Measurements from ENCODE around the gene WDR49.

Gene WDR49

DNA sequence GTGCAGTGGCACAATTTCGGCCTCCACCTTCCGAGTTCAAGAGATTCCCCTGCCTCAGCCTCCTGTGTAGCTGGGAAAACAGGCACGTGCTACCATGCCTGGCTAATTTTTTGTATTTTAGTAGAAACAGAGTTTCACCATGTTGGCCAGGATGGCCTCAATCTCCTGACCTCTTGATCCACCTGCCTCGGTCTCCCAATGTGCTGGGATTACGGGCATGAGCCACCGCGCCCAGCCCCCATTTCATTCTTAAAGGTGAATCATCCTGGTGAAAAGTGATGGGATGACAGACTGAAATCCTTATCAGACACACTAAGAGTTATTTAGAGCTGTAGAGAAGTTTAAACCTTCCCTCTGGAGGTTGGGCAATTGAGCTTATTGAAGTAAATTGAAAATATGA lies 155.8 kb downstream of the WDR49 start:
- Histone ChIP-seq H3K36me3 (ENCODE audit: control insufficient read depth, insufficient read depth, low read length) (no peaks in the 10 kb centered on the region), H3K27ac (ENCODE audit: low read length) (no peak overlapping the region), H3K27me3 (ENCODE audit: control insufficient read depth, insufficient read depth, low read length) (no peaks in the 10 kb centered on the region), H3K9me3 (ENCODE audit: control insufficient read depth, insufficient read depth, low read length) (no peaks in the 10 kb centered on the region), H3K4me1 (ENCODE audit: control insufficient read depth, insufficient read depth, low read length) (no peaks in the 10 kb centered on the region), H3K4me3 (ENCODE audit: low read length) (no peak overlapping the region)
- DNase-seq (ENCODE audit: low read depth, low spot score), result no peak
- no CpG with 5 or more reads among the region's 7 CpGs for whole genome bisulfite sequencing (ENCODE audit: insufficient coverage, insufficient read length)

DNA sequence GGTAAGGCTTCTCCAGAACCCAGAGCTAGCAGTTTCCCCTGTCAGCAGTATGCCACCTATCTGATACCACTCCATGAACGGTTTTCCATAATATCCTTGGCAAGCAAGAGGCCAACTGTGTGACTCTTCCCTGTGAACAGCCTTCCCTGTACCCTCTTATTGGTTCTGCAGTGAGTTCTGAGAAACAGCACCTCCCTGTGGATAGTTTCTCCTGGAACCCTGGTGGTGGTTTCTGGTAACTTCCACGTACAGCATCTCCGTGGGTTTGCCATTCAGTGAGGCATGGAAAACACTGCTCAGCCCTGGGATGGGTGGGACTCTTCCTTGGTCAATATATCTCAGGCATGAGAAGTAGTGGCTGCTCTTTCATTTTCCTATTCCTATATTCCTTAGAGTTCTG lies 160.5 kb downstream of the WDR49 start:
- Histone ChIP-seq H3K27ac (ENCODE audit: low read length) (no peak overlapping the region), H3K9me3 (ENCODE audit: control insufficient read depth, insufficient read depth, low read length) (no peaks in the 10 kb centered on the region), H3K27me3 (ENCODE audit: control insufficient read depth, insufficient read depth, low read length) (no peaks in the 10 kb centered on the region), H3K36me3 (ENCODE audit: control insufficient read depth, insufficient read depth, low read length) (no peaks in the 10 kb centered on the region), H3K4me3 (ENCODE audit: low read length) (no peak overlapping the region), H3K4me1 (ENCODE audit: control insufficient read depth, insufficient read depth, low read length) (no peaks in the 10 kb centered on the region; the same call in 1 of the 2 replicates)
- no CpG with 5 or more reads among the region's 3 CpGs for WGBS (ENCODE audit: insufficient coverage, insufficient read length)
- peak; percentile 39 for DNase-seq (ENCODE audit: low read depth, low spot score)

DNA sequence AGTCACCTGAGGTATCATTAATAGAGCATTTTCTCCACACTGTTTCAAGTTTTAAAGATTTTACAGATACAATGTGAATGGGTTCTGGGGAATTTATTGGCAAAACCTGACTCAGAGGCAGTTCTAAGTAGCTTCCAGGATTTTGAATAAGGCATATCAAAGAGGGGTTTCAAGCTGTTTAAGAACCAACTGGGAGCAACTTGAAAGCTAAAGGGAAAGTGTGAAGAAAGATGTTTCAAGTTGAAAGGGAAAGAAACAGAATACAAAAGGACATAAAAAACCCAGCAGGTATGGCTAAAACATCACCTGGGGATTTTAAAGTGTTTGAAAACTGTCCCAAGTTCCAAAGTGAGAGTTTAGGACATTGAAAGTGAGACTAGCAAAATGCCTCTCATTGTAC lies 162.1 kb downstream of the WDR49 start:
- Histone ChIP-seq H3K27ac (ENCODE audit: low read length) (no peak overlapping the region), H3K4me3 (ENCODE audit: low read length) (no peak overlapping the region)

DNA sequence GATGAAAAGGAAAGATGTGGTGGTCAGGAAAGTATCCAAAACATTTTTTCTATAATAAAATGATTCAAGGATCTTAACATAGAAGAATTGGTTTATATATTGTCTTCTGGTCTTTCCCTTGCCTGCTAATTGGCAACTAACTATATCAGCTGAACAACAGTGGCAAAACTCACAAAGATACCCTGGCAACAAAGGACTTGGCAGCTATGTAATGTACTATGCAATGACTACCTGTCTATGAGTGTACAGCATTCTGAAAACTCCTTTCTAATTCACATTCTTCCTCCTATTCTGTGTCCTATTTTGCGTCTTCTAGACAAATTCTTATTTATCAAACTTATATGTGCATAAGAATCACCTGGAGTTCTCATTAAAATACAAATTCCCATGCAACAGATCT lies 164.2 kb downstream of the WDR49 start:
- no CpG with 5 or more reads among the region's 1 CpG for WGBS (ENCODE audit: insufficient coverage, insufficient read length)
- H3K9me3 ChIP-seq (ENCODE audit: control insufficient read depth, insufficient read depth, low read length), result no peaks in the 10 kb centered on the region
- H3K27ac ChIP-seq (ENCODE audit: low read length), result no peak overlapping the region
- H3K36me3 ChIP-seq (ENCODE audit: control insufficient read depth, insufficient read depth, low read length), result no peaks in the 10 kb centered on the region
- DNase-seq (ENCODE audit: low read depth, low spot score), result no peak
- H3K4me3 ChIP-seq (ENCODE audit: low read length), result no peak overlapping the region
- H3K27me3 ChIP-seq (ENCODE audit: control insufficient read depth, insufficient read depth, low read length), result no peaks in the 10 kb centered on the region
- no peaks in the 10 kb centered on the region; the same call in 1 of the 2 replicates for H3K4me1 ChIP-seq (ENCODE audit: control insufficient read depth, insufficient read depth, low read length)

More for the DNA sequence above, 162.1 kb downstream of the WDR49 start:
- Histone ChIP-seq H3K4me1 (ENCODE audit: control insufficient read depth, insufficient read depth, low read length) (no peaks in the 10 kb centered on the region; the same call in 1 of the 2 replicates), H3K36me3 (ENCODE audit: control insufficient read depth, insufficient read depth, low read length) (no peaks in the 10 kb centered on the region), H3K9me3 (ENCODE audit: control insufficient read depth, insufficient read depth, low read length) (no peaks in the 10 kb centered on the region), H3K27me3 (ENCODE audit: control insufficient read depth, insufficient read depth, low read length) (no peaks in the 10 kb centered on the region)
- DNase-seq (ENCODE audit: low read depth, low spot score), result no peak

DNA sequence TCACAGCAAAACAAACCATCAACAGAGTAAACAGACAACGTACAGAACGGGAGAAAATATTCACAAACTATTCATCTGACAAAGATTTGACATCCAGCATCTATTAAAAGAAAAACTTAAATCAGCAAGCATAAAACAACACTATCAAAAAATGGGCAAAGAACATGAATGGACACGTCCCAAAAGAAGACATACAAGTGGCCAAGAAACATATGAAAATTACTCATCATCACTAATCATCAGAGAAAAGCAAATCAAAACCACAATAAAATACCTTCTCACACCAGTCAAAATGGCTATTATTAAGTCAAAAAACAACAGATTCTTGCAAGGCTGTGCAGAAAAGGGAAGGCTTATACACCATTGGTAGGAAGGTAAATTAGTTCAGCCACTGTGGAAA lies 166.2 kb downstream of the WDR49 start:
- WGBS (ENCODE audit: insufficient coverage, insufficient read length), result no CpG with 5 or more reads among the region's 3 CpGs
- H3K36me3 ChIP-seq (ENCODE audit: control insufficient read depth, insufficient read depth, low read length), result no peaks in the 10 kb centered on the region
- no peak overlapping the region for H3K27ac ChIP-seq (ENCODE audit: low read length)
- no peaks in the 10 kb centered on the region for H3K9me3 ChIP-seq (ENCODE audit: control insufficient read depth, insufficient read depth, low read length)
- H3K4me1 ChIP-seq (ENCODE audit: control insufficient read depth, insufficient read depth, low read length), result no peaks in the 10 kb centered on the region; the same call in 1 of the 2 replicates
- H3K27me3 ChIP-seq (ENCODE audit: control insufficient read depth, insufficient read depth, low read length), result no peaks in the 10 kb centered on the region
- H3K4me3 ChIP-seq (ENCODE audit: low read length), result no peak overlapping the region
- no peak for DNase-seq (ENCODE audit: low read depth, low spot score)

DNA sequence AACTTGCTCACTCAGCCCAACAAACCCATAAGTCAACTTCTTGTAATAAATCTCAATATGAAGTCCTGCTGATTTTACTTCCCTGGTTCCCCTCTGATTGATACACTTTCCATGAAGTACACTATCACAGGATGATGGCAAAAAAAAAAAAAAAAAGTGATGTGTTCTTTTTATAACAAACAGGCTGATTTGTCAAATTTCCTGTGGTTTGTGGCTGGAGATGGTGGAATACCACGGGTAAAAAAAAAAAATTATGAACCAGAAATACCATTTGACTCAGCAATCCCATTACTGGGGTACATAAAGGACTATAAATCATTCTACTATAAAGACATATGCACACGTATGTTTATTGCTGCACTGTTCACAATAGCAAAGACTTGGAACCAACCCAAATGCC lies 169.2 kb downstream of the WDR49 start:
- WGBS (ENCODE audit: insufficient coverage, insufficient read length), result no CpG with 5 or more reads among the region's 2 CpGs
- no peaks in the 10 kb centered on the region for H3K4me1 ChIP-seq (ENCODE audit: control insufficient read depth, insufficient read depth, low read length)
- no peaks in the 10 kb centered on the region for H3K27me3 ChIP-seq (ENCODE audit: control insufficient read depth, insufficient read depth, low read length)
- no peaks in the 10 kb centered on the region for H3K36me3 ChIP-seq (ENCODE audit: control insufficient read depth, insufficient read depth, low read length)
- H3K4me3 ChIP-seq (ENCODE audit: low read length), result no peak overlapping the region
- no peaks in the 10 kb centered on the region for H3K9me3 ChIP-seq (ENCODE audit: control insufficient read depth, insufficient read depth, low read length)
- no peak for DNase-seq (ENCODE audit: low read depth, low spot score)
- H3K27ac ChIP-seq (ENCODE audit: low read length), result no peak overlapping the region

DNA sequence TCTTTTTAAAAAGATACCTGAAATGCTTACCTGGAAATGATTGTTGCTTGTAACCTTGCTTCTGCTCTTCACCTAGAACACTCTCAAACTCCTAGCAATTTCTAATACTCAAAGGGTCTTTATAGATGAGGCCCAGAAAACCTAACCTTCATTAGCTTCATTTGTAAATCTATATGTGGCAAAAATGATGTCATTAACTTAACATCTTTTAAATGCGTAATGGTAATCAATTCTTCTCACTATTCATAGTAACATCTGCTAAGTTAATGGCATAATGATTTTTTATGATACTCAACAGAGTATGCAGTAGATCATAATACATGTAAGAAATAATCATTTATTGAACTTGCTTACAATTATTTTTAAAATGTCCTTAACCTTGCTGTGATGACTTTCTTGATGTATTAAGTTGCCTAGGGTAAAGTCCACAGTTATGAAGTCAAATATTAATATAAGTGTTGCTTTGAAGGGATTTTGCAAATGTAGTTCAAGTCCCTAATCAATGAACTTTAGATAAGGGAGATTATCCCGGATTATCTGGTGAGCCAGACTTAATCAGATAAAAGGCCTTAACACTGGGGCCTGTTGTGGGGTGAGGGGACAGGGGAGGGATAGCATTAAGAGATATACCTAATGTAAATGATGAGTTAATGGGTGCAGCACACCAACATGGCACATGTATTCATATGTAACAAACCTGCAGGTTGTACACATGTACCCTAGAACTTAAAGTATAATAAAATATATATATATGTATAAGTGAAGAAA lies 169.8 kb downstream of the WDR49 start:
- Histone ChIP-seq H3K9me3 (ENCODE audit: control insufficient read depth, insufficient read depth, low read length) (no peaks in the 10 kb centered on the region), H3K36me3 (ENCODE audit: control insufficient read depth, insufficient read depth, low read length) (no peaks in the 10 kb centered on the region), H3K4me1 (ENCODE audit: control insufficient read depth, insufficient read depth, low read length) (no peaks in the 10 kb centered on the region), H3K27ac (ENCODE audit: low read length) (no peak overlapping the region), H3K4me3 (ENCODE audit: low read length) (no peak overlapping the region), H3K27me3 (ENCODE audit: control insufficient read depth, insufficient read depth, low read length) (no peaks in the 10 kb centered on the region)
- no peak for DNase-seq (ENCODE audit: low read depth, low spot score)
- no CpG with 5 or more reads among the region's 2 CpGs for WGBS (ENCODE audit: insufficient coverage, insufficient read length)

DNA sequence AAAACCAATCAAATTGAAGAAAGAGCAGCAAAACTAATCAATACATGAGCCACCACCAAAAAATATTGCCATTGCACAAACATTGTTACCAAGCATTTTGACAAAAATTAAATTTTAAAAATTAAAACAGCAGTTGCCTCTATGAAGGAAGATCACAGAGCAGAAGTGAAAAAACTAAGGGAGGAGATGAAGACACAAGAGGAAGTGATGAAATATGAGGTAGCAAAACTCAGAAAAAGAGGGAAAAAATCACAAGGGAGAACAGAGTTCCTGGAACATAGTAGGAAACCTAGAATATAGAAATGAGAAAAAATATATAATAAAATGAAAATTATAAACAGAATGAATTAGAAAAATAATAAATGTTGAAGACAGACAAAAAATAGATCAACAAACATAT lies 172.6 kb downstream of the WDR49 start:
- DNase-seq (ENCODE audit: low read depth, low spot score), result no peak
- Histone ChIP-seq H3K27me3 (ENCODE audit: control insufficient read depth, insufficient read depth, low read length) (no peaks in the 10 kb centered on the region), H3K27ac (ENCODE audit: low read length) (no peak overlapping the region), H3K36me3 (ENCODE audit: control insufficient read depth, insufficient read depth, low read length) (no peaks in the 10 kb centered on the region), H3K4me1 (ENCODE audit: control insufficient read depth, insufficient read depth, low read length) (no peaks in the 10 kb centered on the region), H3K9me3 (ENCODE audit: control insufficient read depth, insufficient read depth, low read length) (no peaks in the 10 kb centered on the region), H3K4me3 (ENCODE audit: low read length) (no peak overlapping the region)

DNA sequence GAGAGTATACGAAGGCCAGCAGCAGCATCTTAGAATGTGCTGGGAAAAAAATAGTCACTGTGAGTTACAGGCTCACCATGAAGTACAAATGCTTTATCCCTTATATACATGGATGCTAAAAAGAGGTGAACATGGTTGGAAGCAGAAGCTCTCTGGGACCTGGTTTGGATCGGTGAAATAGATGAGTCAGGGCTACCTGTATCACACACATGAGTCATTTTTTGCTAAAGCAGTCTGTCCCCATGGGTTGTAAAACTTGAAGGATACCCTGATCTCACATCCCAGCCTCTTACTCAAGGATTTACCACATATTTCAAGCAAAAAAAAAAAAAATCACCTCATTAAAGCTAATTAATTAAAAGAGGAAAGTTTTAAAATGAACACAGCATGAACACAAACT lies 173.0 kb downstream of the WDR49 start:
- no peaks in the 10 kb centered on the region for H3K9me3 ChIP-seq (ENCODE audit: control insufficient read depth, insufficient read depth, low read length)
- H3K4me1 ChIP-seq (ENCODE audit: control insufficient read depth, insufficient read depth, low read length), result no peaks in the 10 kb centered on the region
- no peak for DNase-seq (ENCODE audit: low read depth, low spot score)
- H3K36me3 ChIP-seq (ENCODE audit: control insufficient read depth, insufficient read depth, low read length), result no peaks in the 10 kb centered on the region
- no CpG with 5 or more reads among the region's 2 CpGs for WGBS (ENCODE audit: insufficient coverage, insufficient read length)
- no peak overlapping the region for H3K27ac ChIP-seq (ENCODE audit: low read length)
- H3K27me3 ChIP-seq (ENCODE audit: control insufficient read depth, insufficient read depth, low read length), result no peaks in the 10 kb centered on the region
- no peak overlapping the region for H3K4me3 ChIP-seq (ENCODE audit: low read length)

DNA sequence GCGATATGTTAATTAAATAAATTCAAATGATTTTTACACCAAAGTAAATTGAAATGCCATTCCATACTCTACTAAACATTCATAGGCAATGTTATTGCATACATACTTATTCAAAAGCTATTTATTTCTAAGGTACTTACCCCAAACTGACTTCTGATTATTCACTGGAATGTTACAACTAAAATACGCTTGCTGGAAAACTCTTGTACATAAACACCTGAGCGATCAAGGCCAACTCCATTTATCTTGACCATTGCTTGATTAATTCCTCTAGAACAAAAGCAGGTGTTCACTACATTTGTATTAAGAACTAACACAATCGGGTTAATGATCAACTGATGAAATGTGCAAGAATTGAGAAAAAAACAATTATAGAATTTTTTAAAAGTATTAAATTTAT lies 179.9 kb downstream of the WDR49 start, which contains the start of gene SERPINI2:
SERPINI2 (minus strand) TSS at position 180 of the 400 bp plus-strand sequence. CDS start 2,208 bp downstream, outside the sequence.
- Histone ChIP-seq H3K4me1 (ENCODE audit: control insufficient read depth, insufficient read depth, low read length) (no peaks in the 10 kb centered on the region), H3K27me3 (ENCODE audit: control insufficient read depth, insufficient read depth, low read length) (no peaks in the 10 kb centered on the region), H3K27ac (ENCODE audit: low read length) (no peak within 1 kb of the TSS), H3K9me3 (ENCODE audit: control insufficient read depth, insufficient read depth, low read length) (no peaks in the 10 kb centered on the region), H3K36me3 (ENCODE audit: control insufficient read depth, insufficient read depth, low read length) (no peaks in the 10 kb centered on the region), H3K4me3 (ENCODE audit: low read length) (no peak within 1 kb of the TSS)
- WGBS (ENCODE audit: insufficient coverage, insufficient read length), result no CpG with 5 or more reads among the region's 4 CpGs
- DNase-seq (ENCODE audit: low read depth, low spot score), result no peak

DNA sequence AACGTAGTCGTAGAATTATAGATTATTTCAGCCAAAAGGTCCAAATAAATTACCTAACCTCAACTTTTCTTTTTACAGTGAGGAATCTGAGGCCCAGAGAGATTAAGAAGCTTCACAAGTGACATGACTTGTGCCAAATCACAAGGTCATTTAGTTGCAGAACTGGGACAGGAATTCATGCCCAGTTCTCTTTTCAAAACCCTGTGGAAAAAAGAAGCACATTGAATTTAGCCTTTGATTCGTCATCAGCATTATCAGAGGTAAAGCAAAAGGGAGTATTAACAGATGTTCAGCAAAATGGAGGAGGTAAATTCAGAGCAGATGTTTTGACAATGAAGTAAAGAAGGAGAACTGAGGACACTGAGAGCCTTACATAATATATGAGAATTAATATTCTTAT lies 184.4 kb downstream of the WDR49 start:
- Histone ChIP-seq H3K36me3 (ENCODE audit: control insufficient read depth, insufficient read depth, low read length) (no peaks in the 10 kb centered on the region), H3K9me3 (ENCODE audit: control insufficient read depth, insufficient read depth, low read length) (no peaks in the 10 kb centered on the region), H3K4me1 (ENCODE audit: control insufficient read depth, insufficient read depth, low read length) (no peaks in the 10 kb centered on the region), H3K4me3 (ENCODE audit: low read length) (no peak overlapping the region), H3K27me3 (ENCODE audit: control insufficient read depth, insufficient read depth, low read length) (no peaks in the 10 kb centered on the region), H3K27ac (ENCODE audit: low read length) (no peak overlapping the region)
- DNase-seq (ENCODE audit: low read depth, low spot score), result no peak
- WGBS (ENCODE audit: insufficient coverage, insufficient read length), result no CpG with 5 or more reads among the region's 3 CpGs

Data from iPS DF 6.9 (cell line).